Loucy (cell line): ENCODE measurements around the gene CENPE.
A peak's percentile ranks its signal among the peaks of the same experiment; 100 is the strongest.

Source experiments
- H2AFZ ChIP-seq: fragments of 200-600 bp; sonication (generic); 2 replicates; pipeline ENCODE4 v1.6.0; 2016; ENCODE audit warnings: antibody characterized with exemption, mild to moderate bottlenecking, low read length, moderate library complexity
- H3F3A ChIP-seq: fragments of 200-600 bp; 2 replicates; pipeline ENCODE4 v1.6.0; 2016; ENCODE audit warnings: antibody characterized with exemption, low read depth, mild to moderate bottlenecking
- H3K27me3 ChIP-seq: fragments of 200-600 bp; sonication (generic); 2 replicates; pipeline ENCODE4 v1.6.1; 2014; ENCODE audit warnings: low read length, mild to moderate bottlenecking; ENCODE audit not compliant: insufficient read depth, poor library complexity, severe bottlenecking
- H3K36me3 ChIP-seq: fragments of 200-600 bp; sonication (generic); 2 replicates; pipeline ENCODE4 v1.6.1; 2016; ENCODE audit warnings: low read length; ENCODE audit not compliant: insufficient read depth
- H3K4me1 ChIP-seq: fragments of 200-600 bp; sonication (generic); 2 replicates; pipeline ENCODE4 v1.5.1; 2014; ENCODE audit warnings: low read length, mild to moderate bottlenecking; ENCODE audit not compliant: insufficient read depth, poor library complexity, severe bottlenecking
- H3K4me2 ChIP-seq: fragments of 200-600 bp; sonication (generic); 2 replicates; pipeline ENCODE4 v1.6.0; 2014; ENCODE audit warnings: antibody characterized with exemption, low read length, low read depth, mild to moderate bottlenecking; ENCODE audit not compliant: poor library complexity, severe bottlenecking
- H3K4me3 ChIP-seq: fragments of 200-600 bp; sonication (generic); 2 replicates; pipeline ENCODE4 v1.5.1; 2014; ENCODE audit warnings: low read length, mild to moderate bottlenecking, mixed read lengths; ENCODE audit not compliant: poor library complexity, severe bottlenecking
- H3K79me2 ChIP-seq: fragments of 200-600 bp; sonication (generic); 2 replicates; pipeline ENCODE4 v1.6.1; 2014; ENCODE audit warnings: low read length; ENCODE audit not compliant: insufficient read depth
- H3K9ac ChIP-seq: fragments of 200-600 bp; sonication (generic); 2 replicates; pipeline ENCODE4 v1.6.0; 2014; ENCODE audit warnings: mild to moderate bottlenecking, low read depth, low read length, moderate library complexity; ENCODE audit not compliant: poor library complexity, severe bottlenecking
- H3K9me2 ChIP-seq: fragments of 200-600 bp; sonication (generic); replicated peaks from 2 replicates; pipeline ENCODE4 v1.6.1; 2016; ENCODE audit warnings: low read depth, low read length, mixed read lengths
- H3K9me3 ChIP-seq: fragments of 200-600 bp; sonication (generic); 2 replicates; pipeline ENCODE4 v1.6.1; 2014; ENCODE audit warnings: mild to moderate bottlenecking, antibody characterized with exemption, low read length, low read depth; ENCODE audit not compliant: insufficient read depth
- H4K20me1 ChIP-seq: fragments of 200-600 bp; sonication (generic); 2 replicates; pipeline ENCODE4 v1.6.0; 2014; ENCODE audit warnings: antibody characterized with exemption, low read length, mild to moderate bottlenecking; ENCODE audit not compliant: insufficient read depth, poor library complexity, severe bottlenecking
- CTCF ChIP-seq: fragments of 200-600 bp; sonication (generic); conservative IDR thresholded peaks from 2 replicates; pipeline ENCODE4 v1.5.1; 2014; ENCODE audit warnings: mild to moderate bottlenecking, antibody characterized with exemption, low read length
- EZH2phosphoT487 ChIP-seq: fragments of 200-600 bp; IDR thresholded peaks from 2 replicates; pipeline ENCODE4 v1.6.1; 2018; ENCODE audit warnings: antibody characterized with exemption, mild to moderate bottlenecking, moderate library complexity, borderline replicate concordance

The CENPE gene

GRCh38 chr4:103137446-103137827 is 60.7 kb downstream of the CENPE start:
- Histone ChIP-seq H3F3A (no peaks in the 10 kb centered on the region), H4K20me1 (no peaks in the 10 kb centered on the region), H3K4me3 (no peak overlapping the region), H3K9me2 (no peaks in the 10 kb centered on the region), H3K9me3 (no peaks in the 10 kb centered on the region), H3K27me3 (no peaks in the 10 kb centered on the region), H3K9ac (no peak overlapping the region), H2AFZ (no peak overlapping the region), H3K4me1 (peaks cover 11% of the 10 kb centered on the region), H3K36me3 (peaks cover 81% of the 10 kb centered on the region), H3K4me2 (no peak overlapping the region), H3K79me2 (no peaks in the 10 kb centered on the region)
- TF ChIP-seq EZH2phosphoT487 (no peak), CTCF (no peak)

- Histone ChIP-seq H3K9me3 (no peaks in the 10 kb centered on the region), H3K4me3 (no peak overlapping the region), H3K79me2 (no peaks in the 10 kb centered on the region), H3K4me1 (peaks cover 11% of the 10 kb centered on the region), H3K9ac (no peak overlapping the region), H3K9me2 (no peaks in the 10 kb centered on the region), H3K36me3 (peaks cover 82% of the 10 kb centered on the region), H3F3A (no peaks in the 10 kb centered on the region), H4K20me1 (no peaks in the 10 kb centered on the region), H3K4me2 (peak overlapping the region; percentile 2), H3K27me3 (no peaks in the 10 kb centered on the region), H2AFZ (no peak overlapping the region)
- TF ChIP-seq EZH2phosphoT487: no peak
- no peak for TF ChIP-seq CTCF
Observed at GRCh38 chr4:103136671-103137445, 61.3 kb downstream of the CENPE start.

GRCh38 chr4:103129174-103129573 is 69.0 kb downstream of the CENPE start:
- Histone ChIP-seq H3K4me1 (no peaks in the 10 kb centered on the region), H3K79me2 (no peaks in the 10 kb centered on the region), H3K36me3 (peaks cover 55% of the 10 kb centered on the region), H3K4me2 (no peak overlapping the region), H3K9me2 (no peaks in the 10 kb centered on the region), H3K9ac (no peak overlapping the region), H2AFZ (no peak overlapping the region), H3K9me3 (peaks cover 4% of the 10 kb centered on the region; the same call in 1 of the 2 replicates), H4K20me1 (no peaks in the 10 kb centered on the region), H3K27me3 (no peaks in the 10 kb centered on the region), H3F3A (no peaks in the 10 kb centered on the region), H3K4me3 (no peak overlapping the region)
- no peak for TF ChIP-seq EZH2phosphoT487
- TF ChIP-seq CTCF: no peak
